Adipose tissue (tissue), 3 donors: ENCODE data around the gene TIMM10B. TPM values are rescaled to one million over a fixed set of nuclear protein-coding genes. Genes with fewer than 3 reads are reported as not detected.

ENCODE experiments used
- H3K27ac ChIP-seq: one replicate; pipeline ENCODE4 v1.5.1; 2013; ENCODE audit warnings: low read depth, low read length
- WGBS, 3 donors: extraction: QIAGEN DNeasy Blood & Tissue Kit; methylation state at CpG; one replicate each; pipeline ENCODE4 v1.1.7; 2013; 5-methylcytosine and 5-hydroxymethylcytosine counted together
- polyA plus RNA-seq, 3 donors: library from polyadenylated mRNA; stranded (reverse); fragments of 200-250 nt; gene quantifications; one replicate each; pipeline ENCODE4 v1.2.3, GENCODE V29; 2013
- donor health status: healthy with polysubstance abuse.
- donor health status: Bipolar disorder and iron deficiency.
- donor health status: healthy.

Gene TIMM10B
- polyA plus RNA-seq, 3 donors: 15.6 to 27.1 (median 25.8) TPM

- H3K27ac ChIP-seq: no peak overlapping the region
- WGBS, 3 donors: 83 to 91% (median 89%) methylated on average over 1 of the region's 1 CpG
These were observed 22.2 kb upstream of the TIMM10B start for GRCh38 chr11:6459099-6459450.

GRCh38 chr11:6468712-6469495 is 12.4 kb upstream of the TIMM10B start:
- WGBS, 3 donors: 16 to 42% (median 24%) methylated on average over 6 of the region's 6 CpGs
- H3K27ac ChIP-seq: no peak overlapping the region

- 86 to 94% (median 92%) methylated on average over 1 of the region's 1 CpG for WGBS, 3 donors
- no peak overlapping the region for H3K27ac ChIP-seq
These were observed 11.7 kb upstream of the TIMM10B start for GRCh38 chr11:6469599-6469998.

- WGBS, 3 donors: 33 to 49% (median 47%) methylated on average over 1 of the region's 1 CpG
- no peak overlapping the region for H3K27ac ChIP-seq
These were observed 8.4 kb upstream of the TIMM10B start for GRCh38 chr11:6472934-6473333.

GRCh38 chr11:6473451-6474412 is 7.6 kb upstream of the TIMM10B start, which contains the start of gene TRIM3:
TSS of gene TRIM3 (minus strand) at chr11:6473941. CDS start at chr11:6465695, 8,246 bp downstream.
- WGBS, 3 donors: 0 to 1% (median 1%) methylated on average over 51 to 84 of the region's 87 CpGs
- peak within 1 kb of the TSS; percentile 51 for H3K27ac ChIP-seq

GRCh38 chr11:6474413-6474792 is 6.9 kb upstream of the TIMM10B start:
- 28 to 31% (median 29%) methylated on average over 7 of the region's 7 CpGs for WGBS, 3 donors
- H3K27ac ChIP-seq: peak overlapping the region; percentile 51

GRCh38 chr11:6474806-6475500 is 6.3 kb upstream of the TIMM10B start:
- H3K27ac ChIP-seq: no peak overlapping the region
- WGBS, 3 donors: 69 to 77% (median 77%) methylated on average over 3 of the region's 3 CpGs

GRCh38 chr11:6475936-6476335 is 5.4 kb upstream of the TIMM10B start:
- WGBS, 3 donors: 33 to 73% (median 60%) methylated on average over 5 of the region's 5 CpGs
- no peak overlapping the region for H3K27ac ChIP-seq

- WGBS, 3 donors: 94 to 97% (median 96%) methylated on average over 4 of the region's 4 CpGs
- no peak overlapping the region for H3K27ac ChIP-seq
These were observed 4.7 kb upstream of the TIMM10B start for GRCh38 chr11:6476571-6476970.

GRCh38 chr11:6480299-6480914 is 894 bp upstream of the TIMM10B start:
- peak overlapping the region; percentile 21 for H3K27ac ChIP-seq
- 26 to 76% (median 58%) methylated on average over 9 of the region's 9 CpGs for WGBS, 3 donors

GRCh38 chr11:6481924-6482275 is 599 bp downstream of the TIMM10B start:
- WGBS, 3 donors: 4 to 6% (median 6%) methylated on average over 13 of the region's 13 CpGs
- H3K27ac ChIP-seq: peak overlapping the region; percentile 3

GRCh38 chr11:6482441-6482840 is 1.1 kb downstream of the TIMM10B start:
- H3K27ac ChIP-seq: no peak overlapping the region
- 69 to 78% (median 72%) methylated on average over 4 of the region's 4 CpGs for WGBS, 3 donors

- H3K27ac ChIP-seq: no peak overlapping the region
- 84 to 90% (median 86%) methylated on average over 6 of the region's 6 CpGs for WGBS, 3 donors
These were observed 1.7 kb downstream of the TIMM10B start for GRCh38 chr11:6483015-6483414.

- no peak overlapping the region for H3K27ac ChIP-seq
- 88 to 92% (median 90%) methylated on average over 3 of the region's 3 CpGs for WGBS, 3 donors
These were observed 4.4 kb downstream of the TIMM10B start for GRCh38 chr11:6485661-6486060.

GRCh38 chr11:6486256-6486655 is 5.0 kb downstream of the TIMM10B start:
- H3K27ac ChIP-seq: no peak overlapping the region
- 84 to 94% (median 88%) methylated on average over 3 of the region's 3 CpGs for WGBS, 3 donors

- WGBS, 3 donors: 93 to 97% (median 95%) methylated on average over 1 of the region's 1 CpG
- H3K27ac ChIP-seq: no peak overlapping the region
These were observed 5.6 kb downstream of the TIMM10B start for GRCh38 chr11:6486938-6487337.

GRCh38 chr11:6488342-6488741 is 7.0 kb downstream of the TIMM10B start:
- 87 to 90% (median 89%) methylated on average over 6 of the region's 6 CpGs for WGBS, 3 donors

GRCh38 chr11:6488821-6489220 is 7.5 kb downstream of the TIMM10B start:
- WGBS, 3 donors: 92 to 97% (median 97%) methylated on average over 3 of the region's 3 CpGs
- H3K27ac ChIP-seq: no peak overlapping the region

More at GRCh38 chr11:6488342-6488741, 7.0 kb downstream of the TIMM10B start:
- H3K27ac ChIP-seq: no peak overlapping the region
